Ammon's horn (tissue), 1 donor: ENCODE data around the gene MOBP.
"Not testable (repeated sequence)": the region's sequence is repeated elsewhere in the genome, so short reads cannot be mapped to it uniquely, and the experiment has no call there.

Experiments
- DNase-seq: peaks from one replicate; pipeline ENCODE4 v3.0.0-alpha.2; 2016; ENCODE audit warnings: low spot score

MOBP gene

GRCh38 chr3:39453134-39453533 is 14.3 kb upstream of the MOBP start:
- no peak for DNase-seq

GRCh38 chr3:39453872-39454271 is 13.6 kb upstream of the MOBP start:
- DNase-seq = not testable (repeated sequence)

- no peak for DNase-seq
These were observed 12.8 kb upstream of the MOBP start for GRCh38 chr3:39454591-39455217.

GRCh38 chr3:39456159-39456558 is 11.3 kb upstream of the MOBP start:
- DNase-seq = no peak

- no peak for DNase-seq
These were observed 10.1 kb upstream of the MOBP start for GRCh38 chr3:39457361-39457760.

- not testable (repeated sequence) for DNase-seq
These were observed 8.9 kb upstream of the MOBP start for GRCh38 chr3:39458579-39458978.

- DNase-seq = peak; percentile 93
These were observed 6.8 kb upstream of the MOBP start for GRCh38 chr3:39460677-39461076.

- DNase-seq = no peak
These were observed 4.2 kb upstream of the MOBP start for GRCh38 chr3:39463269-39463668.

- no peak for DNase-seq
These were observed 492 bp upstream of the MOBP start for GRCh38 chr3:39466988-39467387.

GRCh38 chr3:39468108-39468436 is 592 bp downstream of the MOBP start:
- DNase-seq = peak; percentile 58

- DNase-seq = no peak
These were observed 1.8 kb downstream of the MOBP start for GRCh38 chr3:39469258-39469657.

- DNase-seq = peak; percentile 31
These were observed 2.5 kb downstream of the MOBP start for GRCh38 chr3:39469945-39470344.

GRCh38 chr3:39471652-39472051 is 4.2 kb downstream of the MOBP start:
- no peak for DNase-seq

- no peak for DNase-seq
These were observed 6.1 kb downstream of the MOBP start for GRCh38 chr3:39473452-39474125.

GRCh38 chr3:39474126-39474515 is 6.6 kb downstream of the MOBP start:
- no peak for DNase-seq

GRCh38 chr3:39476783-39477182 is 9.3 kb downstream of the MOBP start:
- no peak for DNase-seq

GRCh38 chr3:39478226-39478625 is 10.7 kb downstream of the MOBP start:
- no peak for DNase-seq

GRCh38 chr3:39479701-39480414 is 12.4 kb downstream of the MOBP start:
- no peak for DNase-seq

GRCh38 chr3:39485547-39485946 is 18.1 kb downstream of the MOBP start:
- no peak for DNase-seq

GRCh38 chr3:39491014-39491413 is 23.5 kb downstream of the MOBP start:
- no peak for DNase-seq

GRCh38 chr3:39491733-39492350 is 24.4 kb downstream of the MOBP start:
- DNase-seq = no peak

- no peak for DNase-seq
These were observed 27.3 kb downstream of the MOBP start for GRCh38 chr3:39494781-39495180.

- DNase-seq = no peak
These were observed 30.3 kb downstream of the MOBP start for GRCh38 chr3:39497753-39498152.
